Fibroblast of skin of scalp (primary cell): ENCODE data around the gene PRKCE.
"Not testable (repeated sequence)": the region's sequence is repeated elsewhere in the genome, so short reads cannot be mapped to it uniquely, and the experiment has no call there.

Experiments used
- DNase-seq: peaks from one replicate; pipeline ENCODE4 v3.0.0-alpha.2; 2013

PRKCE gene

GRCh38 chr2:45669032-45669486 is 17.6 kb downstream of the PRKCE start:
- DNase-seq, result peak; percentile 48

DNA sequence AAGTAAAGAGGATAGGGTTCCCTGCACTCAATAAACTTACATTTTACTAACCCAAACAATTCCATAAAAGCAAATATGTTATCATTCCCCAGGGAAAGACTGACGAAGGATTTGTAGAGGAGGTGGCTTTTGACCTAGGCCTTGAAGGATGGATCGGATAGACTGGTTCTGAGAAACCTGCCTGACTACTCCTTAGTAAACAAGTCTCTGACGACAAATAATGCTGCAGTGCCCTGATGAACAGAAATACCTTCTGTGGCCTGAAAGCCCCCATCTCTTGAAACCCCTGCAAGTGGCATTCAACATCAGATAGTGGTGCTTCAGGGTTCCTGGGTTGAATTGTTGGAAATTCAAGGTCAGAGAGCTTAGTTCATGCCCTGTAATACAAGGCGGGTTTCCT is 19.2 kb downstream of the PRKCE start:
- no peak for DNase-seq

- no peak for DNase-seq
Measured at GRCh38 chr2:45672138-45672537, 20.7 kb downstream of the PRKCE start.

GRCh38 chr2:45674035-45674816 is 22.8 kb downstream of the PRKCE start:
- DNase-seq, result no peak

- peak; percentile 27 for DNase-seq
Measured at GRCh38 chr2:45675263-45675812, 23.9 kb downstream of the PRKCE start.

DNA sequence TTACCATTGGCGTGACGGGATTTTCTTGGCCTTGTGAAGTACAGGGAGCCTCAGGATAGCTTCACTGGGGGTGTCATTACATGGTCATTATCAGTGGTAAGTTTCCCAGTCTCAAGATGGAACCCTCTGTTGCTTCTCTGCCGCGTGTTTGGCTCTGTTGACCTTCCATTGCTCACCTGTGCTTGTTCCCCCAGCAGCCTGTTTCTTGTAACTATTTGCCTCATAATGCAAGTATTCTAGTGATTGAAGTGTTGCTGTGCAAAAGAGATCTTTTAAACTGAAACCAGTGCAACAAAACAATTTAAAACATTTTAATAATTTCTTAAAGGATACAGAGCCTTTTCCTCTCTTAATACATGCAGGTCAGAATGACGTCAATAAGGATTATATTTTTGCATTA is 24.6 kb downstream of the PRKCE start:
- DNase-seq, result no peak

- DNase-seq, result no peak
Measured at GRCh38 chr2:45678791-45679348, 27.4 kb downstream of the PRKCE start.

DNA sequence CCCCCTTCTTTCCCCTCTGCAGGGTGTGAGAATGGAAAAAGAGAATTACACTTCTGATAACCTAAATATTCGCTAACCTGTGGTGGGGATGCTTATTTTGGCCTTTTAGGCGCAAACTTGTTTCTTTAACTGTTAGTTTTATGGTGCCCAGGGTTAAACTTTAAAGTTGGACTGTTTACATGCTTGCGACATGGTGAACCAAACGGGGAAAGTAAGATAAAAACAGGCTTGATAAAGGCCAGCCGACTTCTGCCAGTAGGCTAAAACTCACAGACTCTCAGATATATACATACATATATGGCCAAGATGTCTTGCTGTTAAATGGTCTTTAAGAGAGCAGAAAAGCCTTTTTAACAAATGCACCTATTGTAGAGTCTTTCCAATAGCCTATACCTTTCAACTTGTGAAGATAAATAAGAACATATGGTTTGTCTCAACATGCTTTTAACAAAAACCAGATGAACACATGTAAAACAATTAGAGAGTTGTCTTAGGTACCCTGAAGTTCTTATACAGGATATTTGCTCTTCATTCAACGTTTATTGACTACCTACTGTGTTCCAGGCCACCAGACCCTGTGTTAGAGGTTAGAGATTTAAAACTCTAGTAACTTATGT is 29.0 kb downstream of the PRKCE start:
- DNase-seq, result no peak

GRCh38 chr2:45681675-45682074 is 30.2 kb downstream of the PRKCE start:
- DNase-seq, result peak; percentile 81

- no peak for DNase-seq
Measured at GRCh38 chr2:45683292-45683691, 31.8 kb downstream of the PRKCE start.

DNA sequence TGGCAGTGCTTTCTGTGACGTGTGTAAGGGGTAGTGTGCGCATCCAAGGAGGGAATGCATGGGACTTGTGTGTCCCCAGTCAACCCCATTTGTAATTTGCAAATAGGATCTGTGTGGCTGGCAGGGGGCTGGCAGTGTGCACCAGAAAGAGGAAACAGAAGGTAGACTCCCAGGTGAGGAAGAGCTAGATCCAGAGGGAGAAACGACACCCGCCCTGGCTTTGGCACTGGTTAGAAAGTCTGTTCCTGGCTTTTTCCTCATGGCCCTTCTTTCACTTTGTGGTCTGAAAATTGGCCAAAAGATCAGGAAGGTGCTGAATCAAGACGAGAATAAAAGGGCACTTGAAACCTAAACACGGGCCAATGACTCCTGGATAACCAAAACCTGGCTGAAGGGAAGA is 33.3 kb downstream of the PRKCE start:
- no peak for DNase-seq

DNA sequence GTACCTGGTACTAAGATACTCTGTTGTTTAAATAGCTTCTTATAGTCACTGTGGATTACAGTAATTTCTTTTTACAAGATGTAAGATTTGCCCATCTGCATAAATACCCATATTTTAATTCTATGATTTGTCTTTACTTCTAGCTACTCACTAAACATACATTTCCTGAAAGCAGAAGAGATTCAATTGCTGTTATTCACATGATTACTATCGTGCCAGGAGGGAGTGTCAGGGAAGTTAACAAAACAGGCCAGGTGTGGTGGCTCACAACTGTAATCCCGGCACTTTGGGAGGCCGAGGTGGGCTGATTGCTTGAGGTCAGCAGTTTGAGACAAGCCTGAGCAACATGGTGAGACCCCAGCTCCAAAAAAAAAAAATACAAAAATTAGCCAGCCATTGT is 33.8 kb downstream of the PRKCE start:
- no peak for DNase-seq

GRCh38 chr2:45687964-45688363 is 36.5 kb downstream of the PRKCE start:
- DNase-seq, result no peak

- peak; percentile 25 for DNase-seq
Measured at GRCh38 chr2:45688479-45689298, 37.2 kb downstream of the PRKCE start.

DNA sequence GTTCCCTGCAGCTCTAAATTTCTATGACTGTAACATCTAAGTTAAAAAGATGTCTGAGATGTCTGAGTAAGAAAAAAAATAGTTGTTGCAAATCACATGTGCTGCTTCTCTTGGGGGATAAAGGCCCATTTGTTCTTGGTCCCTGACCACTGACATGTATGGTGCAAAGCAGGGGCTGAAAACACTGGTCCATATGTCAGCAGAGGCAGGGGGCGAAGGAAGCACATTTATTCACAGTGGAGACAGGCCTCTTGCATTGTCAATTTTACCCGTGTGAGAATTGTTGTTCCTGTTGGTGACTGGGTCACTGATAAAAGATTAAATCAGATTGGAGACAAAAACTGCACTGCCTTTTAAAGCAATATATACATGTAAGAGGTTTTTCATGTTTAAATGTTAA is 38.8 kb downstream of the PRKCE start:
- no peak for DNase-seq

DNA sequence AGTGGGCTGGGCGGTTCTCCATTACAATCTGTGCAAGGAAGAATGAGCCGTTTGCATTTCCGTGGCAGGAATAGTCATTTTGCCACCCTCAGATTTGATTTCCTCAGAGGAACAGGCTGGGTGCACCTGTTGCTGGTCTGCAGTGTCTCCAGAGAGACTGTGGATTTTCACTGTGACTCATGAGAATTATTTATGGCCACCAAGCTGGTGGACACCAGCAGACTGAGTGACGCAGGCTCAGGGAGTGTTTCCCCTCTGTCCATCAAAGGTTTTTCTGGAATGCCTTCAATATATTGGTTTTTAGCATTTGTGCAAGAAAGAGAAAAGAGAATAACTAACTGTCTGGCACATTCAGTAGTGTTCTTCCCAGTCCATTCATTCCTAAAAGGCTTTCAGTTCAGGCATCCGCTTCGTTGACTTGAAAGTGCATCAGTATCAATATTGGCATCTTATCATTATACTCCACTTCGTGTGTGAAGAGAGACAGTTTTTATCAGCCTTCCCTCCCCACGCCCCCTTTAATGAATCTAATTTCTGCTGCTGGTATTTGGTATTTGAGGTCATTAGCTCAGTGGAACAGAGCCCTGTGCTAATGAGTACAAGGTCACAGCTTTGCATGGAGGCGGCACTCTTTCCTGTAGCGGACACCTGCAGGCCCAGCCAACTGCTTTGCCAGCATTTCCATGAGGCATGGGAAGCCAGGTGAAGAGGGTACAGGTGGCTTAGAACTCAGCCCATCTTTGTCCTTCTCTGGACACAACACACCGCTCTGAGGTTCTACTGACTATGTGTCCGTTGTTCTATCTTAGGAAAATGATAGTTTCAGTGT is 39.9 kb downstream of the PRKCE start:
- no peak for DNase-seq

- DNase-seq, result no peak
Measured at GRCh38 chr2:45692566-45692965, 41.1 kb downstream of the PRKCE start.

DNA sequence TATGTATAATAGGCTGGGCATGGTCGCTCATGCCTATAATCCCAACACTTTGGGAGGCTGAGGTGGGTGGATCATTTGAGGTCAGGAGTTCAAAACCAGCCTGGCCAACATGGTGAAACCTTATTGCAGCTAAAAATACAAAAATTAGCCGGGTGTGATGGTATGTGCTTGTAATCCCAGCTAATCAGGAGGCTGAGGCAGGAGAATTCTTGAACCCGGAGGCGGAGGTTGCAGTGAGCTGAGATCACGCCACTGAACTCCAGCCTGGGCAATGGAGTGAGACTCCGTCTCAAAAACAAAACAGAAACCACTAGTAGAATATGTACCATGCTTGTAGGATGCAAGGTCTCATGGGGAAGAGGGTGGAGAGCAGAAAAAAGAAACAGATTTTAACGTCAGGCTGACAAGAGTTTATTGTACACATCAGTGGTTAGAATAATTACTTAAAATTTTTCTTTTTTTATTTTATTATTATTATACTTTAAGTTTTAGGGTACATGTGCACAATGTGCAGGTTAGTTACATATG is 44.1 kb downstream of the PRKCE start:
- not testable (repeated sequence) for DNase-seq

GRCh38 chr2:45696708-45697107 is 45.2 kb downstream of the PRKCE start:
- no peak for DNase-seq

DNA sequence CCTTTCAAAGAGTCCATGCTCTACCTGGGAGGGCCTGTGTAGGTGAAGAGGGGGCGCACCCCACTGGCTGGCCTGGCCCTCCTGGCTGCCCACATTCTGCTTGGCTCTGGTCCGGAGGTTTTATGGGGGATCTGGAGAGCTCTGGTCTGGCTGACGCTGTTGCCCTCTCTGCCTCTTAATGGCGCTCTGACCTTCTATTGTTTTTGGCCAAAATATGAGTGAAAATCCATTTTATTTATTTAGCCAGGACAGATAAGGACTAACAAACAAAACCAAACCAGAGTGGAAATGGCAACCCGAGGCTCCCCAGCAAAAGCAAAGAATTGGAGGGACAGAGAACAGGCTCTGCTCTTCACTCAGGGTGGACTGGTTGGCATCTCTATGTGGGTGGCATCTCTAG is 45.7 kb downstream of the PRKCE start:
- no peak for DNase-seq

- DNase-seq, result peak; percentile 9
Measured at GRCh38 chr2:45698554-45698953, 47.1 kb downstream of the PRKCE start.
